ENCODE measurements around the gene RNF166. TPM values are rescaled to one million over a fixed set of nuclear protein-coding genes. Genes with fewer than 3 reads are reported as not detected.

The RNF166 gene
- total RNA-seq, 3 donors from 2014 or later (not counting 1 experiment from before 2014, with no cell fraction given): 459 to 712 (median 501) TPM

DNA sequence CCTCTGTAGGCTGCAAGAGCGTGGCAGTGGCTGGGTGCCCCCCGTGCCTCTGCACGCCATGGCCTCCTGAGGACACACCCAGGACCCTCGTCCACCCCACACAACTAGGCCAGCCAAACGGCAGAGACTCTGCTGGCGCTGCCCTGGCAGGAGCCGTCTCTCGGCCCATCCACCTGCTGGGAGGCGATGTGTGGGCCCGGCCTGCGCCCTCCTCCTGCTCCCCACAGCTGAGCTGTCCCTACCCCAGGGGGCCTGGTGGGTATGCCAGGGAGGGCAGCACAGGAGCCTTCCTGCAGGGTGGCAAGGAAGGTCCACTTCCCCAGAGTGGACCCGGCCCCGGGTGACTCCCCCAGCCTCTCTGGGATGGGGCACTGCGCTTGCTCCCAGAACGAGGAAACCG is 7.0 kb downstream of the RNF166 start:
- no peaks in the 10 kb centered on the region for H3K9me3 ChIP-seq (ENCODE audit: control insufficient read depth, insufficient read depth, low read length)
- H3K36me3 Mint-ChIP-seq: no peaks in the 10 kb centered on the region
- no peaks in the 10 kb centered on the region for H3K27me3 Mint-ChIP-seq (ENCODE audit: low read depth in 2 of 2)
- H3K36me3 ChIP-seq (ENCODE audit: control insufficient read depth, insufficient read depth, low read length): peaks cover 57% of the 10 kb centered on the region
- H3K4me1 ChIP-seq (ENCODE audit: control insufficient read depth, insufficient read depth, low read length): peaks cover 70% of the 10 kb centered on the region
- no peak overlapping the region for H3K4me3 ChIP-seq (ENCODE audit: low read length)
- no peak overlapping the region for H3K27ac ChIP-seq (ENCODE audit: low read length)
- no peak overlapping the region for H3K4me3 Mint-ChIP-seq
- WGBS (ENCODE audit: insufficient coverage): 95% methylated on average over 16 of the region's 16 CpGs
- TF ChIP-seq, protein P1, sequence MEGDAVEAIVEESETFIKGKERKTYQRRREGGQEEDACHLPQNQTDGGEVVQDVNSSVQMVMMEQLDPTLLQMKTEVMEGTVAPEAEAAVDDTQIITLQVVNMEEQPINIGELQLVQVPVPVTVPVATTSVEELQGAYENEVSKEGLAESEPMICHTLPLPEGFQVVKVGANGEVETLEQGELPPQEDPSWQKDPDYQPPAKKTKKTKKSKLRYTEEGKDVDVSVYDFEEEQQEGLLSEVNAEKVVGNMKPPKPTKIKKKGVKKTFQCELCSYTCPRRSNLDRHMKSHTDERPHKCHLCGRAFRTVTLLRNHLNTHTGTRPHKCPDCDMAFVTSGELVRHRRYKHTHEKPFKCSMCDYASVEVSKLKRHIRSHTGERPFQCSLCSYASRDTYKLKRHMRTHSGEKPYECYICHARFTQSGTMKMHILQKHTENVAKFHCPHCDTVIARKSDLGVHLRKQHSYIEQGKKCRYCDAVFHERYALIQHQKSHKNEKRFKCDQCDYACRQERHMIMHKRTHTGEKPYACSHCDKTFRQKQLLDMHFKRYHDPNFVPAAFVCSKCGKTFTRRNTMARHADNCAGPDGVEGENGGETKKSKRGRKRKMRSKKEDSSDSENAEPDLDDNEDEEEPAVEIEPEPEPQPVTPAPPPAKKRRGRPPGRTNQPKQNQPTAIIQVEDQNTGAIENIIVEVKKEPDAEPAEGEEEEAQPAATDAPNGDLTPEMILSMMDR (IDR thresholded peaks at IDR 0.05): no peak
- intact Hi-C loops (cut with micrococcal nuclease): no loop called here
- H3K27me3 ChIP-seq (ENCODE audit: control insufficient read depth, insufficient read depth, low read length): no peaks in the 10 kb centered on the region
- H3K4me1 Mint-ChIP-seq: peaks cover 44 to 62% of the 10 kb centered on the region in 2 donors
- DNase-seq: no peak
- peak overlapping the region in 1 of 2 donors; percentile 96 for H3K27ac Mint-ChIP-seq
- ATAC-seq: no peak
- no peaks in the 10 kb centered on the region for H3K9me3 Mint-ChIP-seq

DNA sequence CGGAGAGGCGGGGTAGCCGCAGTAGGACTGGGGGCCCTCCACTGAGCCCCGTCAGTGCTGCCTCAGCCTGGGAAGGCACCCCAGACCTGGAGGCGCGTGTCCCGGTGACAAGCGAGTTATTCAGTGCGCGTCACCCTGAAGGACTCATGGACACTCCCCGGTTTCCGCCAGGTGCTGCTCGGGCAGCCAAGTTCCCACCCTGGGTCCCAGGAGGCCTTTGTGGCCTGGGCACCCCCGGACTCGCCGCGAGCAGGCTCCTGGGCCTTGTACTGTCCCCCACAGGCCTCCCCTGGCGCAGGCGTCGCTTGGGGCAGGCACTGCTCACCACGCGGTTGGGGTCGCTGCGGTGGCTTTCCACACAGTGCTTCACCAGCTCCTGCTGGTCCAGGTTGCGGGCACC is 7.6 kb downstream of the RNF166 start:
- TF ChIP-seq, protein P1 (IDR thresholded peaks at IDR 0.05): no peak
- Histone ChIP-seq H3K4me1 (ENCODE audit: control insufficient read depth, insufficient read depth, low read length) (peaks cover 70% of the 10 kb centered on the region), H3K27me3 (ENCODE audit: control insufficient read depth, insufficient read depth, low read length) (no peaks in the 10 kb centered on the region), H3K27ac (ENCODE audit: low read length) (no peak overlapping the region), H3K9me3 (ENCODE audit: control insufficient read depth, insufficient read depth, low read length) (no peaks in the 10 kb centered on the region), H3K4me3 (ENCODE audit: low read length) (no peak overlapping the region), H3K36me3 (ENCODE audit: control insufficient read depth, insufficient read depth, low read length) (peaks cover 57% of the 10 kb centered on the region)
- 86% methylated on average over 25 of the region's 25 CpGs for WGBS (ENCODE audit: insufficient coverage)
- peaks cover 38 to 58% of the 10 kb centered on the region in 2 donors for H3K4me1 Mint-ChIP-seq
- H3K27ac Mint-ChIP-seq: peak overlapping the region in 1 of 2 donors; percentile 73
- intact Hi-C loops (cut with micrococcal nuclease): no loop called here
- H3K36me3 Mint-ChIP-seq: no peaks in the 10 kb centered on the region
- DNase-seq (no peak), ATAC-seq (no peak)
- H3K4me3 Mint-ChIP-seq: no peak overlapping the region
- no peaks in the 10 kb centered on the region for H3K9me3 Mint-ChIP-seq
- H3K27me3 Mint-ChIP-seq (ENCODE audit: low read depth in 2 of 2): no peaks in the 10 kb centered on the region

DNA sequence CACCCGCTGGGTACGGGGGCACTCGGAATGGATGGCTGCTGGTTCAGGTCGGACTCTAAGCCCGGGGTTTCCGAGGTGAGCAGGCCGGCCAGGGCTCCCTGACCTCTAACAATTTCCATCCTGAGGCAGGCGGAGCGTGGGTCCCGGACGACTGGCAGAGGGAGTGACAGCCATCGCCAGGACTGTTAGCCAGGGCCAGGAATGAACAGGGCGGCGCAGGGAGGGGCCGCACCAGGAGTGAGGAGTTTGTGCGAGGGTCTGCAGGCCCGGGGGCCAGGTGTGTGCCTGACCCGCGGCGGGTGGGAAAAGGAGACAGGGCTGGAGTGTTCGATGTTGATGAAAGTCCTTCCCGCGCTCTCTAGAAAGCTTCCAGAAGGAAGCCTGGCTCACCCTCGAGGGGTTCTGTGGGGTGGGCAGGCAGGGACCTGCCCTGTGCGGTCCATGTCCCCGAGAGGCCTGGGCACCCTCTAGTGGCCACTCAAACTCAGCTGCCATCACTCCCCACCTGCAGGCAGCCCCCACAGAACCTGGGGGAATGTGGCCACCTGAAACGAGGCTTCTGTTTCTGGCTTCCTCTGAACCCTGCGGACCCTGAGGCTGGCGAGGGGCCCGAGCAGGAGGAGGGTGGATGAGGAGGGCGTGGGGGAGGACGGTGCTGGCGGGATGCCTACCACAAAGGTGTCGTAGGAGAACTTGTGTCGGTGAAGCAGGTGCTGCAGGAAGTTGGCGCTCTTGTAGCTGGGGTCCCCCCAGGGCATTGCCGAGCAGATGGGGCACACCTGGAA is 8.2 kb downstream of the RNF166 start:
- Histone ChIP-seq H3K36me3 (ENCODE audit: control insufficient read depth, insufficient read depth, low read length) (peaks cover 55% of the 10 kb centered on the region), H3K9me3 (ENCODE audit: control insufficient read depth, insufficient read depth, low read length) (no peaks in the 10 kb centered on the region), H3K27me3 (ENCODE audit: control insufficient read depth, insufficient read depth, low read length) (no peaks in the 10 kb centered on the region), H3K4me1 (ENCODE audit: control insufficient read depth, insufficient read depth, low read length) (peaks cover 70% of the 10 kb centered on the region), H3K27ac (ENCODE audit: low read length) (no peak overlapping the region), H3K4me3 (ENCODE audit: low read length) (no peak overlapping the region)
- Mint-ChIP-seq H3K4me1 (peaks cover 34 to 52% of the 10 kb centered on the region in 2 donors), H3K27me3 (ENCODE audit: low read depth in 2 of 2) (no peaks in the 10 kb centered on the region), H3K36me3 (no peaks in the 10 kb centered on the region), H3K4me3 (peak overlapping the region; percentile 31), H3K27ac (peak overlapping the region; percentile 73), H3K9me3 (no peaks in the 10 kb centered on the region)
- ATAC-seq: no peak
- DNase-seq: peak in 1 of 2 donors; percentile 62
- intact Hi-C loops (cut with micrococcal nuclease): no loop called here
- 81% methylated on average over 37 of the region's 37 CpGs for WGBS (ENCODE audit: insufficient coverage)
- TF ChIP-seq, protein P1 (IDR thresholded peaks at IDR 0.05): no peak
